Activated naive CD4-positive, alpha-beta T cell (primary cell): ENCODE measurements around the gene C22orf23.
A peak's percentile ranks its signal among the peaks of the same experiment; 100 is the strongest.

Experiments used
- DNase-seq, 4 experiments: peaks; one replicate each; lab custom pipeline; 2025; lab: John Stamatoyannopoulos, UW

C22orf23 gene

GRCh38 chr22:37925767-37926166 lies 27.6 kb downstream of the C22orf23 start:
- no peak for DNase-seq

DNA sequence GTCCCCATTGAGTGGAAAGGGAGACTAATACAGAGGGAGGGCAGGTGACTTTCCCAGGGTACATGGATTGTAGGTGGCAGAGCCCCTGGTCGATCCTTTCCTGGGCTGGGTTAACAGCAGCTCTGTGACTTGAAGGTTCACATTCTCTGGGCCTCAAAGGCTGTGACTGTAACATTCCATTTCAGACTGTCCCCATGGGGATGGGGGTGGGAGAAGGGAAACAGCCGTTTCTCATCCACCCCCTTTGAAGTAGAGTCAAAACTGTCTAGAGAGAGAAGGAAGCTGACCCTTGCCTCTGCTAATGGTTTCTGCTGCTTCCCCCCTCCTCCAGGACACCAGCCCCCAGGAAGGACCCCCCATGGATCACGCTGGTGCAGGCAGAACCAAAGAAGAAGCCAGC lies 28.1 kb downstream of the C22orf23 start:
- no peak for DNase-seq

DNA sequence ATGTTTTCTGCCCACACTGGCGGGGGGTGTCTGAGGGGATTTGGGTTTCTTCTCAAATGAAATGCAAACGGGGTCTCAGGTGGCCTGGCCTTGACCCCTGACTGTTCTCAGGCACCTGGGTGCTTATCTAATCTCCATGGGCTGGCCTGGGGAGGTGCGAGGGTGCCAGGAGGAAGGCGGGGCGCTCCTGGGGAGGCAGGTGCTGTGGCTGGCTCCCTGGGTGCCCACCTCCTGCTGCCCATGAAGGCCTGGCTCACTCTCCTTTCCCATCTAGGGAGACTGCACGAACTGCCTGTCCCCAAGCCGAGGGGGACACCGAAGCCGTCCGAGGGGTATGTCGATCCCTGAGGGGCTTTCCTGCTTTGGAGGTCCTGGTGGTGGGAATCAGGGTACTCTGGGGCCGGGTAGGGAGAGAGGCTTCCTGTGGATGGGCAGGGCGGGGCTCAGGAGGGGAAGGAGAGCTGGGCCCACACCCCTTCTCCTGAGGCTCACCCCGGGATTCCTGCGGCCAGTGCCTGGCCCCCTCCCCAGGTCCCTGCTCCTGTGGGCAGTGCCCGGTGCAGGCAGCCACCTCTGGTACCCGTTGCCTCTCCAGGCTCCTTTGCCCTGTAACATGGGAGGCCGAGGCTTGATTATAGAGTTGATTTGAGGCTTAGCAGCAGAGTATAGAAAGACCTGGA lies 28.9 kb downstream of the C22orf23 start:
- DNase-seq: no peak

GRCh38 chr22:37923927-37924326 lies 29.5 kb downstream of the C22orf23 start:
- DNase-seq: no peak

- DNase-seq: no peak
Observed at GRCh38 chr22:37922191-37922590, 31.2 kb downstream of the C22orf23 start.

- no peak for DNase-seq
Observed at GRCh38 chr22:37920126-37920525, 33.3 kb downstream of the C22orf23 start.

GRCh38 chr22:37918580-37919270 lies 34.7 kb downstream of the C22orf23 start:
- DNase-seq: no peak

- DNase-seq: no peak
Observed at GRCh38 chr22:37917874-37918548, 35.4 kb downstream of the C22orf23 start.

DNA sequence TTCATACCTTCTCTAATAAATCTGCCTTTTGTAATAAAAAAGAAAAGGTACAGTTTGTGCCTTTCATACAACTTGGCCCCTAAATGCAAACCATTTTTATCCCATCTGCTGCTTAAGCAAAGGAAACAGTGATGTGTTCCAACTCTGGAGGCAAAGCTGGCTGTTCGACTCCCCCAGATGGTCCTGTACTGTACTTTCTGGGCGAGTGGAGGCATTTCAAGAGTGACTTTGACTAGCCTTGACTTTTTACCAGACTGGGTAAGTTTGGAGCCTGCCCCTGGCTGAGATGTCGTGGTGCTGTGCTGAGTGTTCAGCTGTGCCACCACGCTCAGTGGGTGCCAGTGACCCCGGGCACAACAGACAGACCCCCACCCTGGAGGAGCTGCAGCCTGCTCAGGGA lies 37.1 kb downstream of the C22orf23 start:
- no peak for DNase-seq

- DNase-seq: no peak
Observed at GRCh38 chr22:37913233-37913721, 40.1 kb downstream of the C22orf23 start.

DNA sequence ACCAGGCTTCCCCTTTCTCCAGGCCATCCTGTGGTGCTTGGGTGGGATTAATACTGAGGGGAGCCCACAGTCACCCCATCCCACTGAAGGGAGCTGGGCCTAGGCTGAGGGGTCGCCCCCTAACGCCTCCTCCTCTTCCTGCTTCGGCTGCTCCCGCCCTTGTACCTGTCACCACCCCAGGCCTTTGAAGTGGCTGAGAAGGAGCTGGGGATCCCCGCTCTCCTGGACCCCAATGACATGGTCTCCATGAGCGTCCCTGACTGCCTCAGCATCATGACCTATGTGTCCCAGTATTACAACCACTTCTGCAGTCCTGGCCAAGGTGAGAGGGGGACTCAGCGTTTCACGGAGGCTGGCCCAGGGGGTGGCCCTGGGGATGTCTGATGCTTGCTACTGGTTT lies 41.2 kb downstream of the C22orf23 start:
- no peak for DNase-seq

- no peak for DNase-seq
Observed at GRCh38 chr22:37911697-37912096, 41.7 kb downstream of the C22orf23 start.

DNA sequence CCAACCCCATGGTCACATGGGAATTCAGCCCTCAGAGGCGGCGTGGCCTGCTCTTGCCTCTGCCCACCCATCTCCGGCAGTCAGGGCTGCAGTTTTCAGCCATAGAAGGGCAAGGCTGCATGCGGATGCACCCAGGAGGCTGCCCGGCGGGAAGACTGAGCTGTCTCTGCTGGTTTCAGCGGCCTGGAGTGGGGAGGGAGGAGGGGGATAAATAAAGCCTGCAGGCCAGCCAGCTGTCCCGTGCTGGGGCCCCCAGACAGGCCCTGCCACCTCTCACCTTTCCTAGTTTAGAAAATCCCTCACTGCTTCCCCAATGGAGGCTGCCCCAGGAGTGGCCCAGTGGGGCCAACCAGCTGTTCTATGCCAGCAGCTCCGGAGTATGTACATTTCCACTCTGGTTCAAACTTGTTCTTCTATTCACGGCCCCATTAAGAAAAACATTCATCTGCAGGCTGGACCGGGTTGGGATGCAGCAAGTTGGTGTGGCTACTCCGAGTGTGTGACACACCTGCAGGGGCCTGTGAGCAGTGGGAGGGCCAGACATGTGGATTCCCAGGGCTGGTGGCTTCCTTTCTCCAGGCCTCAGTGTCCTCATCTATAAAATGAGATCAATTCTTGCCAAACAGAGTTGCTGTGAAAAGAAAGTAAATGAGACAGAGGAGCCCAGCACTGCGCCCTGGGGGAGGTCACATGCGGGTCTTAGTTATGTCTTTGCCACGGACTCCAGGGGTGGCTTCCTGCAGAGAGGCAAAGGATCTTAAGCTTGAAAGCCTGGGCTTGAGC lies 42.3 kb downstream of the C22orf23 start:
- no peak for DNase-seq

DNA sequence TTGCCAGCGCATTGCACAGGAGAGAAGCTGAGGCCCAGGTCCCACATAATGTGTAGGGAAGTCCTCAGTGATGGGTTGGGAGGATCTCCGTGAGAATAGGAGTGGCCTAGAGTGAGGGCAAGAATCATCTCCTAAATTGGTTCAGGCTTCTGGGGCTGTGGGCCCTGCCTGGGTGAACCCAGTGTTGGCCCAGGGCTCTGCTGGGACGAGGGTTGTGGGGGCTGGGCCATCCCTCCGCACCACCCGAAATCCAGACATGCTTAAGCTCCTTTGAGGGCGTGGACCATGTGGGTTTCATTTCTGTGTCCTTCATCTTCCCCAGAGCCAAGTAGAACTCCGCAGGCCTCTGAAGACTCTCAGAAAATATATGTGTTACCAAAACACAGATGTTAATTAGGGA lies 43.6 kb downstream of the C22orf23 start:
- no peak for DNase-seq

GRCh38 chr22:37907036-37907954 lies 46.1 kb downstream of the C22orf23 start:
- DNase-seq: no peak

- DNase-seq: peak in 1 of 4 experiments; percentile 11
Observed at GRCh38 chr22:37906364-37907008, 46.9 kb downstream of the C22orf23 start.

- peak in 1 of 4 experiments; percentile 64 for DNase-seq
Observed at GRCh38 chr22:37905534-37906363, 47.7 kb downstream of the C22orf23 start, which contains the start of gene MICALL1. MICALL1 (plus strand) TSS chr22:37906297; CDS start chr22:37906423, 126 bp downstream.

GRCh38 chr22:37904572-37905533 lies 48.5 kb downstream of the C22orf23 start:
- DNase-seq: no peak
